ENCODE results near the gene PTP4A2.

PTP4A2 gene

GRCh38 chr1:31883357-31883942, 54.7 kb downstream of the PTP4A2 start:
- no peak for DNase-seq

- no peak for DNase-seq
Measured at GRCh38 chr1:31881688-31882000, 56.5 kb downstream of the PTP4A2 start.

GRCh38 chr1:31880957-31881687, 57.0 kb downstream of the PTP4A2 start:
- DNase-seq: no peak

GRCh38 chr1:31879981-31880608, 58.1 kb downstream of the PTP4A2 start:
- no peak for DNase-seq

- no peak for DNase-seq
Measured at GRCh38 chr1:31878058-31878457, 60.1 kb downstream of the PTP4A2 start.

GRCh38 chr1:31877544-31877943, 60.6 kb downstream of the PTP4A2 start:
- DNase-seq: no peak

GRCh38 chr1:31875636-31876236, 62.4 kb downstream of the PTP4A2 start:
- DNase-seq: no peak

- no peak for DNase-seq
Measured at GRCh38 chr1:31874942-31875341, 63.2 kb downstream of the PTP4A2 start.

GRCh38 chr1:31872658-31873636, 65.2 kb downstream of the PTP4A2 start:
- no peak for DNase-seq

- DNase-seq: no peak
Measured at GRCh38 chr1:31871703-31872102, 66.5 kb downstream of the PTP4A2 start.

GRCh38 chr1:31870086-31870736, 68.0 kb downstream of the PTP4A2 start:
- no peak for DNase-seq

- DNase-seq: no peak
Measured at GRCh38 chr1:31869449-31869848, 68.7 kb downstream of the PTP4A2 start.

GRCh38 chr1:31868862-31869261, 69.3 kb downstream of the PTP4A2 start:
- no peak for DNase-seq

GRCh38 chr1:31867546-31867945, 70.6 kb downstream of the PTP4A2 start:
- DNase-seq: no peak

- DNase-seq: no peak
Measured at GRCh38 chr1:31866450-31867032, 71.6 kb downstream of the PTP4A2 start.

- no peak for DNase-seq
Measured at GRCh38 chr1:31865728-31866449, 72.3 kb downstream of the PTP4A2 start.

GRCh38 chr1:31862071-31862470, 76.1 kb downstream of the PTP4A2 start:
- DNase-seq: no peak

GRCh38 chr1:31861346-31861745, 76.8 kb downstream of the PTP4A2 start:
- DNase-seq: no peak

- DNase-seq: no peak
Measured at GRCh38 chr1:31860581-31860980, 77.6 kb downstream of the PTP4A2 start.

- DNase-seq: no peak
Measured at GRCh38 chr1:31859719-31860118, 78.4 kb downstream of the PTP4A2 start.

GRCh38 chr1:31859044-31859443, 79.1 kb downstream of the PTP4A2 start:
- no peak for DNase-seq

Measured in NCI-H1930 (cell line).